22Rv1 (cell line): Measurements from ENCODE around the gene COL6A3.

Source experiments
- CTCF ChIP-seq: fragments of 450-650 bp; IDR thresholded peaks from 2 replicates; pipeline ENCODE4 v1.5.1; 2017; ENCODE audit warnings: mild to moderate bottlenecking
- ZFX ChIP-seq: fragments of 450-650 bp; IDR thresholded peaks from 2 replicates; pipeline ENCODE4 v1.6.1; 2017; ENCODE audit warnings: antibody characterized with exemption, borderline replicate concordance

- no peak for TF ChIP-seq CTCF
- TF ChIP-seq ZFX, result no peak
Observed at GRCh38 chr2:237453671-237454070, 39.7 kb upstream of the COL6A3 start.
